K562 (cell line): ENCODE data around the gene UBALD2. TPM values are rescaled to one million over a fixed set of nuclear protein-coding genes. Genes with fewer than 3 reads are reported as not detected.

Experiments used
- BRD9 ChIP-seq: fragments of 450-650 bp; IDR thresholded peaks from 2 replicates; pipeline ENCODE4 v1.6.1; 2018; ENCODE audit warnings: low read depth; ENCODE audit not compliant: partially characterized antibody
- ILK ChIP-seq: fragments of 450-650 bp; IDR thresholded peaks from 2 replicates; pipeline ENCODE4 v1.6.1; 2016; ENCODE audit warnings: missing genetic modification characterization, low read depth, mild to moderate bottlenecking, missing compliant biosample characterization, moderate library complexity, borderline replicate concordance
- KDM5B ChIP-seq: fragments of 200-600 bp; sonication (generic); IDR thresholded peaks from 2 replicates; pipeline ENCODE4 v1.6.1; 2012; ENCODE audit warnings: low read depth, mild to moderate bottlenecking, moderate library complexity, low read length, control low read depth, inconsistent platforms; ENCODE audit not compliant: insufficient replicate concordance
- MXI1 ChIP-seq: IDR thresholded peaks from 2 replicates; pipeline ENCODE4 v1.6.1; 2011; ENCODE audit warnings: low read depth, mild to moderate bottlenecking, improper control_type of control experiment, low read length
- PHF8 ChIP-seq: fragments of 200-600 bp; sonication (generic); IDR thresholded peaks from 2 replicates; pipeline ENCODE4 v1.6.1; 2012; ENCODE audit warnings: mixed run types, mild to moderate bottlenecking, inconsistent platforms, low read length, moderate library complexity, borderline replicate concordance
- POLR3G ChIP-seq: IDR thresholded peaks from 2 replicates; pipeline ENCODE4 v1.6.1; 2011; ENCODE audit not compliant: insufficient read length, insufficient replicate concordance; ENCODE audit errors: extremely low read depth
- RBFOX2 ChIP-seq: fragments of 200-400 bp; formaldehyde crosslinking; IDR thresholded peaks from 2 replicates; pipeline ENCODE4 v1.6.1; 2017; ENCODE audit warnings: low read depth, mild to moderate bottlenecking, low read length, moderate library complexity
- RBM22 ChIP-seq: fragments of 200-400 bp; formaldehyde crosslinking; IDR thresholded peaks from 2 replicates; pipeline ENCODE4 v1.6.1; 2018; ENCODE audit warnings: low read length, low read depth; ENCODE audit not compliant: poor library complexity, severe bottlenecking
- SNAPC5 ChIP-seq: fragments of 250-450 bp; sonication (Bioruptor Pico); IDR thresholded peaks from 2 replicates; pipeline ENCODE4 v1.8.0; 2021; ENCODE audit warnings: moderate library complexity, mild to moderate bottlenecking, inconsistent platforms
- STAT5B ChIP-seq: fragments of 250-450 bp; sonication (Bioruptor Pico); IDR thresholded peaks from 2 replicates; pipeline ENCODE4 v1.8.0; 2021; ENCODE audit warnings: mild to moderate bottlenecking, inconsistent platforms
- TBP ChIP-seq: optimal IDR thresholded peaks from 2 replicates; pipeline ENCODE3; 2011; ENCODE audit warnings: low read depth, low read length, improper control_type of control experiment
- ZNF354B ChIP-seq: fragments of 250-450 bp; sonication (Bioruptor Pico); IDR thresholded peaks from 2 replicates; pipeline ENCODE4 v1.4.0; 2020
- ZNF398 ChIP-seq: fragments of 250-450 bp; sonication (Bioruptor Pico); IDR thresholded peaks from 2 replicates; pipeline ENCODE4 v1.8.0; 2021; ENCODE audit warnings: moderate library complexity, mild to moderate bottlenecking, inconsistent platforms
- ZNF507 ChIP-seq: conservative IDR thresholded peaks from 2 replicates; pipeline ENCODE4 v1.6.1; 2017; ENCODE audit warnings: missing genetic modification characterization, missing compliant biosample characterization
- polyA plus RNA-seq, 8 experiments: library from polyadenylated mRNA; depleted of rRNA in 4 of 8; stranded (reverse) in 5 of 8; unstranded in 3 of 8; fragments of >200 nt; fragmentation: Nextera tagmentation in 2 of 8; fragmentation: Illumina TruSeq in 1 of 8; extraction: Ambion mirVana in 2 of 8; extraction: Trizol in 1 of 8; gene quantifications; 2 replicates each; pipeline versions ENCODE4 v1.2.1 to v1.2.3, GENCODE V29; 2011 to 2014; ENCODE audit warnings: inconsistent platforms in 1 of 8, missing spikeins in 1 of 8
- total RNA-seq, 7 experiments: library from RNA; depleted of rRNA in 6 of 7; stranded (reverse); fragments of >200 nt in 6 of 7; fragmentation: Illumina TruSeq in 2 of 7; extraction: Trizol in 2 of 7; gene quantifications; 2 replicates each; pipeline versions ENCODE4 v1.2.1 to v1.2.3, GENCODE V29; 2011 to 2021; ENCODE audit warnings: low replicate concordance in 1 of 7
- TF ChIP-seq, protein P1 (sequence below): fragments of 250-450 bp; sonication (Bioruptor Pico); IDR thresholded peaks from 2 replicates; pipeline ENCODE4 v1.4.0; 2020
- TF ChIP-seq, protein P2 (sequence below): fragments of 450-650 bp; IDR thresholded peaks from 2 replicates; pipeline ENCODE4 v1.7.1; 2018; ENCODE audit warnings: mild to moderate bottlenecking, low read depth; ENCODE audit not compliant: partially characterized antibody

The UBALD2 gene
- total and polyA plus RNA-seq, 9 of the 15 experiments (the other 6 are each of a cell fraction or from before 2014, with no cell fraction given), result 2.3 to 94.1 (median 25.3) TPM

GRCh38 chr17:76271669-76272540, 6.8 kb downstream of the UBALD2 start (continued):
- no peak for TF ChIP-seq PHF8
- no peak for TF ChIP-seq MXI1
- no peak for TF ChIP-seq BRD9
- TF ChIP-seq, protein P1, sequence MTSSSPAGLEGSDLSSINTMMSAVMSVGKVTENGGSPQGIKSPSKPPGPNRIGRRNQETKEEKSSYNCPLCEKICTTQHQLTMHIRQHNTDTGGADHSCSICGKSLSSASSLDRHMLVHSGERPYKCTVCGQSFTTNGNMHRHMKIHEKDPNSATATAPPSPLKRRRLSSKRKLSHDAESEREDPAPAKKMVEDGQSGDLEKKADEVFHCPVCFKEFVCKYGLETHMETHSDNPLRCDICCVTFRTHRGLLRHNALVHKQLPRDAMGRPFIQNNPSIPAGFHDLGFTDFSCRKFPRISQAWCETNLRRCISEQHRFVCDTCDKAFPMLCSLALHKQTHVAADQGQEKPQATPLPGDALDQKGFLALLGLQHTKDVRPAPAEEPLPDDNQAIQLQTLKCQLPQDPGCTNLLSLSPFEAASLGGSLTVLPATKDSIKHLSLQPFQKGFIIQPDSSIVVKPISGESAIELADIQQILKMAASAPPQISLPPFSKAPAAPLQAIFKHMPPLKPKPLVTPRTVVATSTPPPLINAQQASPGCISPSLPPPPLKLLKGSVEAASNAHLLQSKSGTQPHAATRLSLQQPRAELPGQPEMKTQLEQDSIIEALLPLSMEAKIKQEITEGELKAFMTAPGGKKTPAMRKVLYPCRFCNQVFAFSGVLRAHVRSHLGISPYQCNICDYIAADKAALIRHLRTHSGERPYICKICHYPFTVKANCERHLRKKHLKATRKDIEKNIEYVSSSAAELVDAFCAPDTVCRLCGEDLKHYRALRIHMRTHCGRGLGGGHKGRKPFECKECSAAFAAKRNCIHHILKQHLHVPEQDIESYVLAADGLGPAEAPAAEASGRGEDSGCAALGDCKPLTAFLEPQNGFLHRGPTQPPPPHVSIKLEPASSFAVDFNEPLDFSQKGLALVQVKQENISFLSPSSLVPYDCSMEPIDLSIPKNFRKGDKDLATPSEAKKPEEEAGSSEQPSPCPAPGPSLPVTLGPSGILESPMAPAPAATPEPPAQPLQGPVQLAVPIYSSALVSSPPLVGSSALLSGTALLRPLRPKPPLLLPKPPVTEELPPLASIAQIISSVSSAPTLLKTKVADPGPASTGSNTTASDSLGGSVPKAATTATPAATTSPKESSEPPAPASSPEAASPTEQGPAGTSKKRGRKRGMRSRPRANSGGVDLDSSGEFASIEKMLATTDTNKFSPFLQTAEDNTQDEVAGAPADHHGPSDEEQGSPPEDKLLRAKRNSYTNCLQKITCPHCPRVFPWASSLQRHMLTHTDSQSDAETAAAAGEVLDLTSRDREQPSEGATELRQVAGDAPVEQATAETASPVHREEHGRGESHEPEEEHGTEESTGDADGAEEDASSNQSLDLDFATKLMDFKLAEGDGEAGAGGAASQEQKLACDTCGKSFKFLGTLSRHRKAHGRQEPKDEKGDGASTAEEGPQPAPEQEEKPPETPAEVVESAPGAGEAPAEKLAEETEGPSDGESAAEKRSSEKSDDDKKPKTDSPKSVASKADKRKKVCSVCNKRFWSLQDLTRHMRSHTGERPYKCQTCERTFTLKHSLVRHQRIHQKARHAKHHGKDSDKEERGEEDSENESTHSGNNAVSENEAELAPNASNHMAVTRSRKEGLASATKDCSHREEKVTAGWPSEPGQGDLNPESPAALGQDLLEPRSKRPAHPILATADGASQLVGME (CRISPR knock-in tag), result no peak
- no peak for TF ChIP-seq TBP
- no peak for TF ChIP-seq SNAPC5 (CRISPR knock-in tag)
- TF ChIP-seq, protein P2, sequence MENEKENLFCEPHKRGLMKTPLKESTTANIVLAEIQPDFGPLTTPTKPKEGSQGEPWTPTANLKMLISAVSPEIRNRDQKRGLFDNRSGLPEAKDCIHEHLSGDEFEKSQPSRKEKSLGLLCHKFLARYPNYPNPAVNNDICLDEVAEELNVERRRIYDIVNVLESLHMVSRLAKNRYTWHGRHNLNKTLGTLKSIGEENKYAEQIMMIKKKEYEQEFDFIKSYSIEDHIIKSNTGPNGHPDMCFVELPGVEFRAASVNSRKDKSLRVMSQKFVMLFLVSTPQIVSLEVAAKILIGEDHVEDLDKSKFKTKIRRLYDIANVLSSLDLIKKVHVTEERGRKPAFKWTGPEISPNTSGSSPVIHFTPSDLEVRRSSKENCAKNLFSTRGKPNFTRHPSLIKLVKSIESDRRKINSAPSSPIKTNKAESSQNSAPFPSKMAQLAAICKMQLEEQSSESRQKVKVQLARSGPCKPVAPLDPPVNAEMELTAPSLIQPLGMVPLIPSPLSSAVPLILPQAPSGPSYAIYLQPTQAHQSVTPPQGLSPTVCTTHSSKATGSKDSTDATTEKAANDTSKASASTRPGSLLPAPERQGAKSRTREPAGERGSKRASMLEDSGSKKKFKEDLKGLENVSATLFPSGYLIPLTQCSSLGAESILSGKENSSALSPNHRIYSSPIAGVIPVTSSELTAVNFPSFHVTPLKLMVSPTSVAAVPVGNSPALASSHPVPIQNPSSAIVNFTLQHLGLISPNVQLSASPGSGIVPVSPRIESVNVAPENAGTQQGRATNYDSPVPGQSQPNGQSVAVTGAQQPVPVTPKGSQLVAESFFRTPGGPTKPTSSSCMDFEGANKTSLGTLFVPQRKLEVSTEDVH, result no peak
- TF ChIP-seq ZNF507 (tag), result no peak
- no peak for TF ChIP-seq ZNF398 (CRISPR knock-in tag)
- TF ChIP-seq RBM22, result peak; percentile 99
- TF ChIP-seq STAT5B (CRISPR knock-in tag), result no peak
- TF ChIP-seq ILK (tag), result no peak
- TF ChIP-seq RBFOX2, result peak; percentile 84
- TF ChIP-seq KDM5B, result peak; percentile 14
- TF ChIP-seq ZNF354B (CRISPR knock-in tag), result no peak
- TF ChIP-seq POLR3G, result no peak
- TF ChIP-seq, all 486 proteins: peak for 32
